Vagina (tissue), 2 donors: ENCODE data around the gene RTP3.

Experiments
- POLR2A ChIP-seq, 2 donors: fragments of 450-650 bp; IDR thresholded peaks; one replicate each; pipeline ENCODE4 v1.6.1; 2017; ENCODE audit warnings: antibody characterized with exemption in 2 of 2, mild to moderate bottlenecking in 2 of 2, moderate library complexity in 2 of 2
- POLR2AphosphoS5 ChIP-seq, 2 donors: sonication (generic); formaldehyde crosslinking; IDR thresholded peaks; one replicate each; pipeline ENCODE4 v1.9.0; 2017; ENCODE audit warnings: antibody characterized with exemption in 2 of 2, mild to moderate bottlenecking in 2 of 2, low read depth in 1 of 2; ENCODE audit not compliant: insufficient read depth in 1 of 2
- TF ChIP-seq, protein P1 (sequence below), 3 experiments: fragments of 450-650 bp in 2 of 3; fragments of 200-600 bp in 1 of 3; sonication (generic) in 1 of 3; IDR thresholded peaks; one replicate each; pipeline ENCODE4 v1.5.1; 2017 to 2019; ENCODE audit warnings: antibody characterized with exemption in 3 of 3, mild to moderate bottlenecking in 2 of 3, moderate library complexity in 2 of 3

DNA sequence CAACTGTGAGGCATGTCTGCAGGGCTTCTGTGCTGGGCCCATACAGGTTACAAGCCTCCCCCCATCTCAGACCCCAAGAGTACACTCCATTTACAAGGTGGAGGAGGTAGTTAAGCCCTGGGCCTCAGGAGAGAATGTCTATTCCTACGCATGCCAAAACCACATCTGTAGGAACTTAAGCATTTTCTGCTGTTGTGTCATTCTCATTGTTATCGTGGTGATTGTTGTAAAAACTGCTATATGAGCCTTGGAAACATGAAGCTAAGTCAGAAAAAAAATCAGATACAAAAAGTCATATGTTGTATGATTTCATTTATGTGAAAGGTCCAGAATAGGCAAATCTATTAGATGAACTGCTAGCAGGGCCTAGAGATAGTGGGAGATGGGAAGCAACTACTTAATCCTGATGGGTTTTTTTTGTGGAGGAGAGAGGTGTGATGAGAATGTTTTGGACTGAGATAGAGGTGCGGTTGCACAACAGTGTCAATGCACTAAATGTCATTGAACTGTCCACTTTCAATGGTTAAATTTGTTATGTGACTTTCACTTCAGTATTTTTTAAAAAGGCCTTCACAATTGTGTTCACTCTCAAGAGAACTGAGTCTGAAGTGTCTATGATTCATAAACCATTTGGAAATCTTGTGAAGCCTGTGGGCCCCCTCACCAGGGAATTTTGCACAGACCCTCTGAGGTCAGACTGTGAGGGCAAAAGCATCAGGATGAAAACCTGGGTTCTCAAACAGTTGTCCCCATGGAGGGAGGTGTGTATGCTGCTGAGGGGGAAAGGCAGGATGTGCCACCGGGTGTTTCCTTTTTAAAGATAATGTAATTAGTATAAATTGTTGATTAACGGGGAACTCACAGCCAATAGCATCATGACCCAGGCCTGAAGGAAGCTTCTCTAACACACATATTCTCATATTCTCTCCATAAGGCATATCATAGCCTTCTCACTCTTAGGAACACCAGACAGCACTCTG lies 3.2 kb downstream of the RTP3 start:
- TF ChIP-seq, protein P1, sequence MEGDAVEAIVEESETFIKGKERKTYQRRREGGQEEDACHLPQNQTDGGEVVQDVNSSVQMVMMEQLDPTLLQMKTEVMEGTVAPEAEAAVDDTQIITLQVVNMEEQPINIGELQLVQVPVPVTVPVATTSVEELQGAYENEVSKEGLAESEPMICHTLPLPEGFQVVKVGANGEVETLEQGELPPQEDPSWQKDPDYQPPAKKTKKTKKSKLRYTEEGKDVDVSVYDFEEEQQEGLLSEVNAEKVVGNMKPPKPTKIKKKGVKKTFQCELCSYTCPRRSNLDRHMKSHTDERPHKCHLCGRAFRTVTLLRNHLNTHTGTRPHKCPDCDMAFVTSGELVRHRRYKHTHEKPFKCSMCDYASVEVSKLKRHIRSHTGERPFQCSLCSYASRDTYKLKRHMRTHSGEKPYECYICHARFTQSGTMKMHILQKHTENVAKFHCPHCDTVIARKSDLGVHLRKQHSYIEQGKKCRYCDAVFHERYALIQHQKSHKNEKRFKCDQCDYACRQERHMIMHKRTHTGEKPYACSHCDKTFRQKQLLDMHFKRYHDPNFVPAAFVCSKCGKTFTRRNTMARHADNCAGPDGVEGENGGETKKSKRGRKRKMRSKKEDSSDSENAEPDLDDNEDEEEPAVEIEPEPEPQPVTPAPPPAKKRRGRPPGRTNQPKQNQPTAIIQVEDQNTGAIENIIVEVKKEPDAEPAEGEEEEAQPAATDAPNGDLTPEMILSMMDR (IDR thresholded peaks at IDR 0.05): no peak
- TF ChIP-seq POLR2A (IDR thresholded peaks at IDR 0.05) (no peak), POLR2AphosphoS5 (IDR thresholded peaks at IDR 0.05; ENCODE audit: insufficient read depth in 1 of 2, low read depth in 1 of 2) (no peak)
